Loucy (cell line): ENCODE results near the gene FBRSL1.

Experiments
- H2AFZ ChIP-seq: fragments of 200-600 bp; sonication (generic); 2 replicates; pipeline ENCODE4 v1.6.0; 2016; ENCODE audit warnings: antibody characterized with exemption, mild to moderate bottlenecking, low read length, moderate library complexity
- H3F3A ChIP-seq: fragments of 200-600 bp; 2 replicates; pipeline ENCODE4 v1.6.0; 2016; ENCODE audit warnings: antibody characterized with exemption, low read depth, mild to moderate bottlenecking
- H3K27me3 ChIP-seq: fragments of 200-600 bp; sonication (generic); 2 replicates; pipeline ENCODE4 v1.6.1; 2014; ENCODE audit warnings: low read length, mild to moderate bottlenecking; ENCODE audit not compliant: insufficient read depth, poor library complexity, severe bottlenecking
- H3K36me3 ChIP-seq: fragments of 200-600 bp; sonication (generic); 2 replicates; pipeline ENCODE4 v1.6.1; 2016; ENCODE audit warnings: low read length; ENCODE audit not compliant: insufficient read depth
- H3K4me1 ChIP-seq: fragments of 200-600 bp; sonication (generic); 2 replicates; pipeline ENCODE4 v1.5.1; 2014; ENCODE audit warnings: low read length, mild to moderate bottlenecking; ENCODE audit not compliant: insufficient read depth, poor library complexity, severe bottlenecking
- H3K4me2 ChIP-seq: fragments of 200-600 bp; sonication (generic); 2 replicates; pipeline ENCODE4 v1.6.0; 2014; ENCODE audit warnings: antibody characterized with exemption, low read length, low read depth, mild to moderate bottlenecking; ENCODE audit not compliant: poor library complexity, severe bottlenecking
- H3K4me3 ChIP-seq: fragments of 200-600 bp; sonication (generic); 2 replicates; pipeline ENCODE4 v1.5.1; 2014; ENCODE audit warnings: low read length, mild to moderate bottlenecking, mixed read lengths; ENCODE audit not compliant: poor library complexity, severe bottlenecking
- H3K79me2 ChIP-seq: fragments of 200-600 bp; sonication (generic); 2 replicates; pipeline ENCODE4 v1.6.1; 2014; ENCODE audit warnings: low read length; ENCODE audit not compliant: insufficient read depth
- H3K9ac ChIP-seq: fragments of 200-600 bp; sonication (generic); 2 replicates; pipeline ENCODE4 v1.6.0; 2014; ENCODE audit warnings: mild to moderate bottlenecking, low read depth, low read length, moderate library complexity; ENCODE audit not compliant: poor library complexity, severe bottlenecking
- H3K9me2 ChIP-seq: fragments of 200-600 bp; sonication (generic); replicated peaks from 2 replicates; pipeline ENCODE4 v1.6.1; 2016; ENCODE audit warnings: low read depth, low read length, mixed read lengths
- H3K9me3 ChIP-seq: fragments of 200-600 bp; sonication (generic); 2 replicates; pipeline ENCODE4 v1.6.1; 2014; ENCODE audit warnings: mild to moderate bottlenecking, antibody characterized with exemption, low read length, low read depth; ENCODE audit not compliant: insufficient read depth
- H4K20me1 ChIP-seq: fragments of 200-600 bp; sonication (generic); 2 replicates; pipeline ENCODE4 v1.6.0; 2014; ENCODE audit warnings: antibody characterized with exemption, low read length, mild to moderate bottlenecking; ENCODE audit not compliant: insufficient read depth, poor library complexity, severe bottlenecking
- CTCF ChIP-seq: fragments of 200-600 bp; sonication (generic); conservative IDR thresholded peaks from 2 replicates; pipeline ENCODE4 v1.5.1; 2014; ENCODE audit warnings: mild to moderate bottlenecking, antibody characterized with exemption, low read length
- EZH2phosphoT487 ChIP-seq: fragments of 200-600 bp; IDR thresholded peaks from 2 replicates; pipeline ENCODE4 v1.6.1; 2018; ENCODE audit warnings: antibody characterized with exemption, mild to moderate bottlenecking, moderate library complexity, borderline replicate concordance

Gene FBRSL1

GRCh38 chr12:132491138-132491663, 1.2 kb downstream of the FBRSL1 start:
- H3K4me3 ChIP-seq = peak overlapping the region; percentile 77
- H3K4me1 ChIP-seq = peaks cover 67% of the 10 kb centered on the region

GRCh38 chr12:132491761-132492378, 1.9 kb downstream of the FBRSL1 start:
- H3F3A ChIP-seq = peaks cover 3% of the 10 kb centered on the region; the same call in 1 of the 2 replicates
- H3K4me2 ChIP-seq = peak overlapping the region; percentile 99
- H3K79me2 ChIP-seq = peaks cover 67% of the 10 kb centered on the region
- H3K4me1 ChIP-seq = peaks cover 61% of the 10 kb centered on the region
- H3K4me3 ChIP-seq = peak overlapping the region; percentile 77
- no peak overlapping the region for H2AFZ ChIP-seq
- H3K36me3 ChIP-seq = no peaks in the 10 kb centered on the region
- H4K20me1 ChIP-seq = peaks cover 56% of the 10 kb centered on the region
- H3K9ac ChIP-seq = peak overlapping the region; percentile 84
- no peak for TF ChIP-seq CTCF
- no peaks in the 10 kb centered on the region for H3K9me3 ChIP-seq
- H3K27me3 ChIP-seq = no peaks in the 10 kb centered on the region
- H3K9me2 ChIP-seq = no peaks in the 10 kb centered on the region

More at GRCh38 chr12:132491138-132491663, 1.2 kb downstream of the FBRSL1 start:
- H3K9ac ChIP-seq = peak overlapping the region; percentile 84
- no peaks in the 10 kb centered on the region for H3K27me3 ChIP-seq
- H2AFZ ChIP-seq = no peak overlapping the region
- peak overlapping the region; percentile 99 for H3K4me2 ChIP-seq
- H3F3A ChIP-seq = peaks cover 3% of the 10 kb centered on the region; the same call in 1 of the 2 replicates
- no peaks in the 10 kb centered on the region for H3K36me3 ChIP-seq
- H3K9me2 ChIP-seq = no peaks in the 10 kb centered on the region
- TF ChIP-seq EZH2phosphoT487 (no peak), CTCF (no peak)
- peaks cover 50% of the 10 kb centered on the region for H4K20me1 ChIP-seq
- no peaks in the 10 kb centered on the region for H3K9me3 ChIP-seq
- peaks cover 61% of the 10 kb centered on the region for H3K79me2 ChIP-seq

- Histone ChIP-seq H3K4me2 (peak overlapping the region; percentile 99), H3K79me2 (peaks cover 74% of the 10 kb centered on the region), H3K4me1 (peaks cover 56% of the 10 kb centered on the region), H3K36me3 (no peaks in the 10 kb centered on the region), H3F3A (peaks cover 3% of the 10 kb centered on the region; the same call in 1 of the 2 replicates), H3K9me3 (no peaks in the 10 kb centered on the region), H4K20me1 (peaks cover 63% of the 10 kb centered on the region), H3K4me3 (peak overlapping the region; percentile 77), H3K9me2 (no peaks in the 10 kb centered on the region), H2AFZ (no peak overlapping the region), H3K9ac (peak overlapping the region; percentile 84), H3K27me3 (no peaks in the 10 kb centered on the region)
- TF ChIP-seq CTCF = no peak
- no peak for TF ChIP-seq EZH2phosphoT487
Observed at GRCh38 chr12:132492522-132492921, 2.6 kb downstream of the FBRSL1 start.
